Neutrophil (primary cell): ENCODE results near the gene MAP3K7.

ENCODE experiments used
- H3K27ac ChIP-seq: fragments of 200-600 bp; sonication (generic); 2 replicates; pipeline ENCODE4 v1.5.1; 2016; ENCODE audit warnings: mild to moderate bottlenecking, moderate library complexity
- H3K27me3 ChIP-seq: fragments of 200-600 bp; sonication (generic); 2 replicates; pipeline ENCODE4 v1.6.0; 2016; ENCODE audit warnings: mild to moderate bottlenecking
- H3K36me3 ChIP-seq: fragments of 200-600 bp; sonication (generic); 2 replicates; pipeline ENCODE4 v1.5.1; 2017
- H3K4me1 ChIP-seq, 2 experiments: fragments of 200-600 bp in 1 of 2; sonication (generic) in 1 of 2; 1 replicate in 1 of 2; 2 replicates in 1 of 2; pipeline versions ENCODE4 v1.5.1 to v1.6.1; 2013 to 2016; ENCODE audit warnings: low read depth in 1 of 2, low read length in 1 of 2, mild to moderate bottlenecking in 1 of 2, moderate library complexity in 1 of 2; ENCODE audit not compliant: control insufficient read depth in 1 of 2, insufficient read depth in 1 of 2
- H3K4me3 ChIP-seq, 2 experiments: fragments of 200-600 bp in 1 of 2; sonication (generic) in 1 of 2; 1 replicate in 1 of 2; 2 replicates in 1 of 2; pipeline ENCODE4 v1.5.1; 2013 to 2016; ENCODE audit warnings: low read depth in 1 of 2, low read length in 1 of 2, mild to moderate bottlenecking in 1 of 2, moderate library complexity in 1 of 2
- H3K9me3 ChIP-seq: fragments of 200-600 bp; sonication (generic); 2 replicates; pipeline ENCODE4 v1.5.1; 2016
- CTCF ChIP-seq: fragments of 200-600 bp; sonication (generic); IDR thresholded peaks from 2 replicates; pipeline ENCODE4 v1.5.1; 2016; ENCODE audit warnings: antibody characterized with exemption

The MAP3K7 gene

GRCh38 chr6:90523779-90524310, 63.0 kb downstream of the MAP3K7 start:
- Histone ChIP-seq H3K27me3 (no peaks in the 10 kb centered on the region), H3K4me3 (no peak overlapping the region), H3K36me3 (peaks cover 48% of the 10 kb centered on the region), H3K9me3 (no peaks in the 10 kb centered on the region), H3K27ac (no peak overlapping the region), H3K4me1 (no peaks in the 10 kb centered on the region)
- no peak for TF ChIP-seq CTCF

- Histone ChIP-seq H3K27me3 (no peaks in the 10 kb centered on the region), H3K27ac (no peak overlapping the region), H3K36me3 (peaks cover 66% of the 10 kb centered on the region), H3K4me3 (no peak overlapping the region), H3K9me3 (no peaks in the 10 kb centered on the region), H3K4me1 (no peaks in the 10 kb centered on the region)
- TF ChIP-seq CTCF: no peak
Measured at GRCh38 chr6:90521955-90522354, 64.9 kb downstream of the MAP3K7 start.

- H3K27me3 ChIP-seq: no peaks in the 10 kb centered on the region
- H3K4me1 ChIP-seq: no peaks in the 10 kb centered on the region
- peaks cover 84% of the 10 kb centered on the region for H3K36me3 ChIP-seq
- H3K4me3 ChIP-seq: no peak overlapping the region
- no peak overlapping the region for H3K27ac ChIP-seq
- no peak for TF ChIP-seq CTCF
- H3K9me3 ChIP-seq: no peaks in the 10 kb centered on the region
Measured at GRCh38 chr6:90516074-90516660, 70.7 kb downstream of the MAP3K7 start.

- no peaks in the 10 kb centered on the region for H3K4me1 ChIP-seq
- H3K9me3 ChIP-seq: no peaks in the 10 kb centered on the region
- no peak overlapping the region for H3K4me3 ChIP-seq
- no peaks in the 10 kb centered on the region for H3K27me3 ChIP-seq
- H3K36me3 ChIP-seq: peaks cover 68% of the 10 kb centered on the region
- TF ChIP-seq CTCF: no peak
- no peak overlapping the region for H3K27ac ChIP-seq
Measured at GRCh38 chr6:90514496-90514895, 72.4 kb downstream of the MAP3K7 start.

GRCh38 chr6:90508753-90509152, 78.1 kb downstream of the MAP3K7 start:
- Histone ChIP-seq H3K4me1 (no peaks in the 10 kb centered on the region), H3K9me3 (no peaks in the 10 kb centered on the region), H3K27ac (no peak overlapping the region), H3K4me3 (no peak overlapping the region), H3K36me3 (peaks cover 11% of the 10 kb centered on the region), H3K27me3 (no peaks in the 10 kb centered on the region)
- no peak for TF ChIP-seq CTCF
